Stimulated activated memory B cell treated with anti-CD40 and anti-IgM and Interleukin-4, amounts not matched to agents 10 μg/mL and 1 μg/mL and 100 μg/mL, for 72 hours (primary cell): ENCODE results near the gene WDSUB1.

Source experiments
- ATAC-seq: fragments of 150-1000 bp; cut with Tn5 transposase; 2 replicates; pipeline ENCODE4 v1.10.0; 2021
- H3K27ac Mint-ChIP-seq: one replicate; pipeline ENCODE4 v1.8.0; 2022; ENCODE audit warnings: mild to moderate bottlenecking, mixed read lengths
- H3K27me3 Mint-ChIP-seq: one replicate; pipeline ENCODE4 v1.8.0; 2022; ENCODE audit warnings: mixed read lengths
- H3K36me3 Mint-ChIP-seq: one replicate; pipeline ENCODE4 v1.8.0; 2022; ENCODE audit warnings: mixed read lengths
- H3K4me1 Mint-ChIP-seq: one replicate; pipeline ENCODE4 v1.8.0; 2022; ENCODE audit warnings: mixed read lengths
- H3K4me3 Mint-ChIP-seq: one replicate; pipeline ENCODE4 v1.8.0; 2022; ENCODE audit warnings: mild to moderate bottlenecking, moderate library complexity, mixed read lengths
- H3K9me3 Mint-ChIP-seq: one replicate; pipeline ENCODE4 v1.8.0; 2022; ENCODE audit warnings: mixed read lengths

WDSUB1 gene

GRCh38 chr2:159218389-159218788 is 68.1 kb downstream of the WDSUB1 start:
- Mint-ChIP-seq H3K36me3 (no peaks in the 10 kb centered on the region), H3K27ac (no peak overlapping the region), H3K9me3 (no peaks in the 10 kb centered on the region), H3K4me1 (no peaks in the 10 kb centered on the region), H3K4me3 (no peak overlapping the region), H3K27me3 (no peaks in the 10 kb centered on the region)
- ATAC-seq: no peak

- no peak for ATAC-seq
- Mint-ChIP-seq H3K4me3 (no peak overlapping the region), H3K27ac (no peak overlapping the region), H3K27me3 (no peaks in the 10 kb centered on the region), H3K4me1 (no peaks in the 10 kb centered on the region), H3K9me3 (no peaks in the 10 kb centered on the region), H3K36me3 (no peaks in the 10 kb centered on the region)
Observed at GRCh38 chr2:159217676-159218075, 68.8 kb downstream of the WDSUB1 start.

GRCh38 chr2:159215116-159215515 is 71.4 kb downstream of the WDSUB1 start:
- Mint-ChIP-seq H3K9me3 (no peaks in the 10 kb centered on the region), H3K27me3 (no peaks in the 10 kb centered on the region), H3K4me3 (no peak overlapping the region), H3K27ac (no peak overlapping the region), H3K4me1 (peaks cover 7% of the 10 kb centered on the region), H3K36me3 (no peaks in the 10 kb centered on the region)
- ATAC-seq: no peak

- ATAC-seq: no peak
- Mint-ChIP-seq H3K27ac (no peak overlapping the region), H3K4me1 (peaks cover 14% of the 10 kb centered on the region), H3K9me3 (no peaks in the 10 kb centered on the region), H3K4me3 (no peak overlapping the region), H3K27me3 (no peaks in the 10 kb centered on the region), H3K36me3 (no peaks in the 10 kb centered on the region)
Observed at GRCh38 chr2:159214325-159214865, 72.1 kb downstream of the WDSUB1 start.

GRCh38 chr2:159213296-159213695 is 73.2 kb downstream of the WDSUB1 start:
- no peaks in the 10 kb centered on the region for H3K9me3 Mint-ChIP-seq
- ATAC-seq: no peak
- peaks cover 17% of the 10 kb centered on the region for H3K4me1 Mint-ChIP-seq
- H3K27ac Mint-ChIP-seq: no peak overlapping the region
- no peaks in the 10 kb centered on the region for H3K27me3 Mint-ChIP-seq
- H3K4me3 Mint-ChIP-seq: no peak overlapping the region
- H3K36me3 Mint-ChIP-seq: no peaks in the 10 kb centered on the region

GRCh38 chr2:159211447-159212396 is 74.8 kb downstream of the WDSUB1 start:
- Mint-ChIP-seq H3K27me3 (no peaks in the 10 kb centered on the region), H3K27ac (no peak overlapping the region), H3K9me3 (no peaks in the 10 kb centered on the region), H3K4me1 (peaks cover 17% of the 10 kb centered on the region), H3K36me3 (no peaks in the 10 kb centered on the region), H3K4me3 (no peak overlapping the region)
- no peak for ATAC-seq

- Mint-ChIP-seq H3K27ac (no peak overlapping the region), H3K27me3 (no peaks in the 10 kb centered on the region), H3K36me3 (no peaks in the 10 kb centered on the region), H3K4me3 (no peak overlapping the region), H3K4me1 (peaks cover 17% of the 10 kb centered on the region), H3K9me3 (no peaks in the 10 kb centered on the region)
- ATAC-seq: peak; percentile 84
Observed at GRCh38 chr2:159209341-159210306, 76.9 kb downstream of the WDSUB1 start.

- no peaks in the 10 kb centered on the region for H3K27me3 Mint-ChIP-seq
- H3K4me3 Mint-ChIP-seq: no peak overlapping the region
- no peak overlapping the region for H3K27ac Mint-ChIP-seq
- ATAC-seq: no peak
- no peaks in the 10 kb centered on the region for H3K9me3 Mint-ChIP-seq
- no peaks in the 10 kb centered on the region for H3K36me3 Mint-ChIP-seq
- peaks cover 17% of the 10 kb centered on the region for H3K4me1 Mint-ChIP-seq
Observed at GRCh38 chr2:159208438-159208837, 78.1 kb downstream of the WDSUB1 start.

- no peak overlapping the region for H3K27ac Mint-ChIP-seq
- H3K27me3 Mint-ChIP-seq: no peaks in the 10 kb centered on the region
- no peaks in the 10 kb centered on the region for H3K9me3 Mint-ChIP-seq
- H3K4me1 Mint-ChIP-seq: peaks cover 21% of the 10 kb centered on the region
- H3K4me3 Mint-ChIP-seq: no peak overlapping the region
- no peak for ATAC-seq
- no peaks in the 10 kb centered on the region for H3K36me3 Mint-ChIP-seq
Observed at GRCh38 chr2:159206736-159207380, 79.6 kb downstream of the WDSUB1 start.

- Mint-ChIP-seq H3K27me3 (no peaks in the 10 kb centered on the region), H3K9me3 (no peaks in the 10 kb centered on the region), H3K4me1 (peaks cover 18% of the 10 kb centered on the region), H3K27ac (no peak overlapping the region), H3K4me3 (no peak overlapping the region), H3K36me3 (no peaks in the 10 kb centered on the region)
- no peak for ATAC-seq
Observed at GRCh38 chr2:159204381-159205144, 81.9 kb downstream of the WDSUB1 start.

GRCh38 chr2:159202568-159203071 is 83.9 kb downstream of the WDSUB1 start:
- H3K27me3 Mint-ChIP-seq: no peaks in the 10 kb centered on the region
- peaks cover 13% of the 10 kb centered on the region for H3K4me1 Mint-ChIP-seq
- no peak overlapping the region for H3K27ac Mint-ChIP-seq
- no peaks in the 10 kb centered on the region for H3K9me3 Mint-ChIP-seq
- ATAC-seq: no peak
- no peaks in the 10 kb centered on the region for H3K36me3 Mint-ChIP-seq
- no peak overlapping the region for H3K4me3 Mint-ChIP-seq

- no peaks in the 10 kb centered on the region for H3K36me3 Mint-ChIP-seq
- H3K27me3 Mint-ChIP-seq: peaks cover 8% of the 10 kb centered on the region
- peak; percentile 74 for ATAC-seq
- H3K4me3 Mint-ChIP-seq: no peak overlapping the region
- H3K27ac Mint-ChIP-seq: no peak overlapping the region
- H3K9me3 Mint-ChIP-seq: no peaks in the 10 kb centered on the region
- peaks cover 13% of the 10 kb centered on the region for H3K4me1 Mint-ChIP-seq
Observed at GRCh38 chr2:159201360-159202063, 85.0 kb downstream of the WDSUB1 start.

GRCh38 chr2:159200498-159200897 is 86.0 kb downstream of the WDSUB1 start:
- Mint-ChIP-seq H3K9me3 (no peaks in the 10 kb centered on the region), H3K27ac (no peak overlapping the region), H3K36me3 (no peaks in the 10 kb centered on the region), H3K27me3 (peaks cover 12% of the 10 kb centered on the region), H3K4me3 (no peak overlapping the region), H3K4me1 (peaks cover 13% of the 10 kb centered on the region)
- no peak for ATAC-seq
